SJCRH30 (cell line): ENCODE data around the gene TFEB. TPM values are rescaled to one million over a fixed set of nuclear protein-coding genes. Genes with fewer than 3 reads are reported as not detected.
A peak's percentile ranks its signal among the peaks of the same experiment; 100 is the strongest.

Source experiments
- DNase-seq, 2 experiments: peaks; one replicate each; pipeline ENCODE4 v3.0.0-alpha.2; 2015 to 2020
- H3K27ac ChIP-seq: fragments of 250-450 bp; sonication (Bioruptor Pico); 2 replicates; pipeline ENCODE4 v1.5.1; 2020; ENCODE audit warnings: mild to moderate bottlenecking, moderate library complexity
- H3K27me3 ChIP-seq: fragments of 250-450 bp; sonication (Bioruptor Pico); 2 replicates; pipeline ENCODE4 v1.5.1; 2020; ENCODE audit warnings: mild to moderate bottlenecking, moderate library complexity
- H3K36me3 ChIP-seq: fragments of 250-450 bp; sonication (Bioruptor Pico); 2 replicates; pipeline ENCODE4 v1.5.1; 2020; ENCODE audit warnings: mild to moderate bottlenecking, moderate library complexity
- H3K4me1 ChIP-seq: fragments of 250-450 bp; sonication (Bioruptor Pico); 2 replicates; pipeline ENCODE4 v1.5.1; 2020; ENCODE audit warnings: mild to moderate bottlenecking, moderate library complexity
- H3K4me3 ChIP-seq: fragments of 250-450 bp; sonication (Bioruptor Pico); 2 replicates; pipeline ENCODE4 v1.5.1; 2020; ENCODE audit warnings: mild to moderate bottlenecking, moderate library complexity
- H3K9me3 ChIP-seq: fragments of 250-450 bp; sonication (Bioruptor Pico); replicated peaks from 2 replicates; pipeline ENCODE4 v1.5.1; 2020; ENCODE audit warnings: mild to moderate bottlenecking, moderate library complexity
- total RNA-seq: library from RNA; depleted of rRNA; stranded (reverse); fragments of >200 nt; shearing (Covaris generic); gene quantifications from 2 replicates; pipeline ENCODE4 v1.2.3, GENCODE V29; 2014

TFEB gene
- total RNA-seq, 1 experiment from 2014 or later = 0.57 TPM

DNA sequence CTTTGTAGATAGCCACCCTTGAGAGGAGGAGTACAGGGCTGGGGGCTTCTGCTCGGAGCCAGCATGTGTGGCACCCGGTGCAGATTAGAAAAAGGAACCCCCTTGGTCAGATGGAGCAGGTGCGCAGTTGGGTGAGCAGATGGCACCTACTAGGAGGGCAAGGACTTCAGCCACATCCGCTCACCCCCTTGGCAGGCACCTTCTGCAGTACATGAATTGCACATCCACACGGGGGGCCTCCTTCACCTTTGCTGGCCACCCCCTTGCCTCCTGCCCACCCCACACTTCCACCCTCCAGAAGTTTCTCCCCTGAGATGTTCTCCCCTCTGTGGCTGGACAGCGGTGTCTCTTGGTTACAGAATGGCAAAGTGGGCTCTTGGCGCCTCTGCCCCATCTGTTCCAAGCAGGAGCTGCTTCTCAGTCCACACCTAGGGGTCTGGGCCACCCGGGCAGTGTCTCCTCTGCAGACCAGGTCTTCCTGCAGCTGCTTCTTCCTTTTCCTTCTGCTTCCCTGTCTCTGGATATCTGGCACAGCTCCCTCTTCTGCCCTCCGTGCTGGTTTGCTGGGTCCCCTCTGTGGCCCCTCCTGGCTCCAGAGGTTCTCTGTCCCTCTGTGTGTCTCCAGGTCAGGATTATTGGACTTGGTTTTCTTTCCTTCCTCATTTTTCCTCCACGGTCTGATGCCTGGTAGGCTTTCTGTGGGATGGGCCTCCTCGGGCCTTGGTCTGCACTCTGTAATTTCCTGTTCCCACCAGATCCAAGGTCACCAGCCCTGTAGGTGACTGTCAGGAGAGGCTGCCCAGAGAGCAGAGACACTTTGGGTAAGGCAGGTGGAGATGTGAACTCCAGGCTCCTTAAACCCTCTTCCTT is 93.1 kb downstream of the TFEB start:
- Histone ChIP-seq H3K36me3 (peaks cover 20% of the 10 kb centered on the region), H3K27me3 (no peaks in the 10 kb centered on the region), H3K9me3 (no peaks in the 10 kb centered on the region), H3K4me3 (no peak overlapping the region), H3K27ac (peak overlapping the region; percentile 92; the same call in 1 of the 2 replicates), H3K4me1 (peaks cover 69% of the 10 kb centered on the region)
- DNase-seq = no peak

DNA sequence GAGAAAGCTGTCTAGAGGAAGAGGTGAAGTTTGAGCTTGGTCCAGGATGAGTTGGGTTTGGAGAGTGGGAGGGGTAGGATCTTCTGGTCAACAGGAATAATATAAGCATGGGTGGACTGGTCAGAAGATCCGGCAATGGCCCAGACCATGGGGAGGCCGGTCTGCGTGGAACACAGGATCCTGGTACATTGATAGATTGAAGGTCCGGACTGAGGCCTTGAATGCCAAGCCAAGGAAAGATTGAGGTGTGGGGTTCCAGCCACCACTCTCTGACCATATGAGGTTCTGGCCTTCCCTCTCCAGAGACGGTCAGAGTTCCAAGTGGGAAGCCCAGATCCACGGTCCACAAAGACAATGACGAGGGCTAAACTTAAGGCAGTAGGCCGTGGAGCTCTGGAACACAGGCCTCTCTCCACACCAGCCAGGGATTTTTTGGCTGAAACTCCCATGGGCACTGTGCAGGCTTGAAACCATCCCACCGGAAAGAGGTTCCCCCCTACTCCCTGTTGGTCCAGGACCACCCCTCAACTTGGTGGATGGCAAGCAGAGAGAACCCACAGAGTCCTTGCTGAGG is 94.0 kb downstream of the TFEB start:
- no peaks in the 10 kb centered on the region for H3K9me3 ChIP-seq
- no peaks in the 10 kb centered on the region for H3K27me3 ChIP-seq
- peaks cover 65% of the 10 kb centered on the region for H3K4me1 ChIP-seq
- no peak overlapping the region for H3K4me3 ChIP-seq
- DNase-seq = no peak
- H3K27ac ChIP-seq = peak overlapping the region; percentile 92
- H3K36me3 ChIP-seq = peaks cover 13% of the 10 kb centered on the region

DNA sequence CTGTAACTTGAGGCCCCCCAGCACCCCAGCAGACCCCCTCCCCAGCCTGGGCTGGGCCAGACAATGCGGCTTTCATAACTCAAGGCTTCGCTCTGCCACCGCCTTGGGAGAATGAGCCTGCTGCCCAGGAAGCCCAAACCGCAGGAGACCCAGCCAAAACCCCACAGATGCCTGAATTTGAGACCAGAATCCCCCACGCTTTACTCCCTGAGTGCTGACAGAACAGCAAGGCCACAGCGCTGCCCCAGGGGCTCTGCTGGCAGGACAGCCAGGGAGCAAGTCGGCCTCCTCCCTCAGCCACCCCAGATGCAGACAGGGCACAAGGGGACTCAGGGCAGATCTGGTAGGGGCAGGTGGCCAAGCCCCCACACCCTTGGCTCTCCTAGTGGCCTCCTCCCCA is 95.0 kb downstream of the TFEB start:
- H3K9me3 ChIP-seq = no peaks in the 10 kb centered on the region
- H3K4me1 ChIP-seq = peaks cover 63% of the 10 kb centered on the region
- H3K27ac ChIP-seq = peak overlapping the region; percentile 92
- peak; percentile 94 to 97 for DNase-seq
- H3K27me3 ChIP-seq = no peaks in the 10 kb centered on the region
- H3K36me3 ChIP-seq = peaks cover 9% of the 10 kb centered on the region
- peak overlapping the region; percentile 88 for H3K4me3 ChIP-seq

DNA sequence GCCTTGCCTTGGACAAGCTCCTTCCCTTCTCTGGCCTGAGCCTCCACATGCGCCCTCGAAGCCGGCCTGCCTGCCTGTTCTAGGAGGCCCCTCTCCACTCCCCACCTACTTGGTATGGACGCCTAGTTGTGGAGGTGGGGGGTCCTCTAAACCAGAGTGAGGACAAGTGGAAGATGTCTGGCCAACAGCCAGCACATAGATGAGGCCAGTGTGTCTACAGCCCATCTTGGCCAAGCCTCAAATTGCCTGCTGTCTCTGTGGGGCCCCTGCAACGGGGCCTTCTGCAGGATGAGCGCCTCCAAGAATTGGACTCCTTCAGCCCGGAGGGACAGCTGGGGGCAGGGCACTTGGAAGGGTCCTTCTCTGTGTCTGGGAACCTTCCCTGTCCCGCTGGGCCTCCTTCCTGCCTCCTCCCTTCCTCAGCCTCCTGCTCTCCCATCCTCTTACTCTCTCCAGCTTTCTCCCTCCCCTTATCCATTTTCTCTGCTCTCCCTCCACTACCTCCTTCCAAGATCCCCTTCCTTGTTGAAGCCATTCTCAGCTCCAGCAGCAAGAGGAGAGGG is 95.5 kb downstream of the TFEB start:
- Histone ChIP-seq H3K9me3 (no peaks in the 10 kb centered on the region), H3K36me3 (peaks cover 9% of the 10 kb centered on the region), H3K4me1 (peaks cover 63% of the 10 kb centered on the region), H3K27ac (peak overlapping the region; percentile 92), H3K4me3 (peak overlapping the region; percentile 88), H3K27me3 (no peaks in the 10 kb centered on the region)
- peak; percentile 74 to 79 for DNase-seq

DNA sequence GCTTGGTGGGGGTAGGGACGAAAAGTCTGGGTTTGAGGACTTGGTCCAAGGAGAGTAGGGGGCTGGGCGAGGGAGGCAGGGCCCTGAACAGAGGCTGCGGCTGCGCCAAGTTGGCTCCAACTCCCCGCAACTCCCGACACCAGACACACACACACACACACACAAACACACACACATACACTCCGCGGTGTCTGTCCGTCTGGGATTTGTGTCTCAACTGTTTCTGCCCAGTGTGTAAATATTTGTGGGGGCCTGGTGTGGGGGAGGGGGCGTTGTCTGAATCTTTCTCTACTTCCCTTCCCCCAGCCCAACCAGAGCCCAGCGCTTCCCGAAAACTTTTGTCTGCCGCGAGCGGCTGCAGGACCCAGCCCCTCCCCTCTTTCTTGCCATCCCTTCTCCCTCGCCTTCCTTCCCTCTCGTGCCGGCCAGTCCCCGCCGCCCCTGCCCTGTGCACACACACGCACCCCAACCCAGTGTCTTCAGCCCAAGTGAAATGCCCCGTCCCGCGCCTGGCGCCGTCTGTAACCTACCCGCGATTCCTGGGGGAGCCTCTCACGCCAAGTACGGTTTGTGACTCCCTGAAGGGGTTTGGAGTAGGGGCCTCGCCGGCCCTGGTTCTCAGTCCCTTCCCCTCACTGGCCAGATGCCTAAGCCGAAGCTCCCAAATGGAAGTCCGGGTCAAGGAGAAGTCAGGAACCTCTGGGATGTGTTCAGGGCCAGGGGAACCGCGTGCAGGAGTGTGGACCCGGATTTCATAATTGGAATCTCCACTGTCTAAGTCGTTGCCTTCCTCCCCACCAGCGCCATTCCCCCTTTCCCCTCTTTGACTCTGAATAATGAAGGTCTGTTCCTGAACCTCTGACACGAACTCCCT is 96.2 kb downstream of the TFEB start:
- Histone ChIP-seq H3K36me3 (peaks cover 9% of the 10 kb centered on the region), H3K27ac (peak overlapping the region; percentile 92), H3K4me3 (peak overlapping the region; percentile 88), H3K9me3 (no peaks in the 10 kb centered on the region), H3K27me3 (no peaks in the 10 kb centered on the region), H3K4me1 (peaks cover 63% of the 10 kb centered on the region)
- DNase-seq = peak; percentile 78 to 79

DNA sequence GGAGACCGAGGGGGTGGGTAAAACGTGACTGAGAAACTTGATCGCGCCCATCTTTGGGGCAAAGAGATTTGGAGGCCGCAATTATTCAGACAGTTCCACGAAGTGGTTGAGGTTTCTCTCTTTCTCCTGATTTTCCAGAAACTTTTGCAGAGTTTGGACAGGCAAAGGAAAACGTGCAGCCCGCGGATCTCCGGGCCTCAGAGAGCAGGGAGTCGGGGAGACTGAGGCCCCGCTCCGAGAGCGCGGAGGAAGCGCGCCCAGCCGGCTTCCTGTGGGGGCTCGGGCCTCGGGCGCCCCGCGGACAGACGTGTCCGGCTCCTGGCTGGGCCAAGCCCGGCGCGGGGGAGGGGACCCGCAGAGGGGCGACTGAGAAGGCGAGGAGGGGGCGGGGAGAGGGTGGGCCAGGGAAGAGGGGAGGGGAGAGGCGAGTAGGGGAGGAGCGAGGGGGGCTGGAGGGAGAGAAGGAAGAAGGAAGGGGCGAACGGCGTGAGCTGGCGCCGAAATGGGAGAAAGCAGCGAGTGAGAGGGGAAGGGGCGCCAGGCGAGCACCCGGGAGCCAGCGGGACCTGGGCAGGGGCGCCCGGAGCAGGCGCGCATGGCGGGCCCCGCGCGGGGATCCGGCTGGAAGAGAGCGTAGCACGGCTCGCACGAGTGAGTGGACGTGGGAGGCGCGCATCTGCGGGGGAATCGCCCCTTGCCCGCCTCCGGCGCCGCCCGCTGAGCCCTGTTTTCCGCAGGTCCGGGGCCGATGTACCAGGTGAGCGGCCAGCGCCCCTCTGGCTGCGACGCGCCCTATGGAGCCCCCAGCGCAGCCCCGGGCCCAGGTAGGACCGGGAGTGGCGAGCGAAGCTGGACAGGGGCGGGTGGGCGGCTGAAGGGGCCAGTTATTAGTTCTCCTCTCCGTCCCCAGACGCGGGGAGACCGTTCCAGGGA is 97.1 kb downstream of the TFEB start, which contains the start of gene MDFI:
TSS of gene MDFI (plus strand) at position 467 of the 933 bp plus-strand sequence. CDS start at position 749, 282 bp downstream.
- H3K4me3 ChIP-seq = peak within 1 kb of the TSS; percentile 88
- peaks cover 9% of the 10 kb centered on the region for H3K36me3 ChIP-seq
- no peaks in the 10 kb centered on the region for H3K9me3 ChIP-seq
- H3K4me1 ChIP-seq = peaks cover 62% of the 10 kb centered on the region
- H3K27ac ChIP-seq = peak within 1 kb of the TSS; percentile 92
- no peaks in the 10 kb centered on the region for H3K27me3 ChIP-seq
- peak; percentile 83 to 84 for DNase-seq

DNA sequence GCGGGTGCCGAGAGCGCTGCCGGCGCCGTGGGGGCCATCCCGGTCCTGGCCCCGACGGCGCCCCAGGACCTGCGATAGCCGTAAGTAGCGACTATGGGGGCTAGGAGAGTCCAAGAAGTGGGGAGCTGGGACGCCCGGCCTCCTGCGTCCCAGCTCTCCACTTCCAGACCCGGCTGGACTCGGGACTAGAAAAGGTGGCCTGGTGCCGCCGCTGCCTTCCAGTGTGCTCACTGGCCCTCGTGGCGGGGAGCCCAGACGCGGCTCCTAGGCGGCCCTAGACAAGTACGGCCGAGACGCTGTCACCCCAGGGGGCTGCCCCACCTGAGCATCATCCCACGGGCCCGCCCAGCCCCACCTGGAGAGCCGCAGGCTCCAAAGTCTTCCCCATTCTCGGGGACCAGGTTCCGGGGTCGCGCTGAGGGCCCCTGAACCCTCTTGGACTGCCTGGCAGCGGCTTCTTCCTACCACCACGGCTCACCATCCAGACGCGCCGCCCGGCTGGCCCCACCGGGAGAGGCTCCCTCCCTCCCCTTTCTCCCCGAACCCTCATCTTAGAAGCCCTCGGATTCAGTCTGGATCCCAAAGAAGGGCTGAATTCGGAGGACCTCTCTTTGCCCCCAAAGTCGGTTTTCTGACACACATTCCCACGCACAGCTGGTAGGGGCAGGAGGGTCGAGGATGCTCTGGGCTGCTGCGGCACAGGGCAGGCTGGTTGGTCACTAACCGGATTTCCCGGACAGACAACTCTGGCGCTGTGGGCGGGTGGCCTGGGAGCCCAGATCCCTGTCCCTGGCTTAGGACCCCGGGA is 98.0 kb downstream of the TFEB start:
- Histone ChIP-seq H3K36me3 (peaks cover 9% of the 10 kb centered on the region), H3K4me1 (peaks cover 53% of the 10 kb centered on the region), H3K27me3 (no peaks in the 10 kb centered on the region), H3K9me3 (no peaks in the 10 kb centered on the region), H3K27ac (peak overlapping the region; percentile 92), H3K4me3 (peak overlapping the region; percentile 88)
- peak; percentile 42 to 55 for DNase-seq

DNA sequence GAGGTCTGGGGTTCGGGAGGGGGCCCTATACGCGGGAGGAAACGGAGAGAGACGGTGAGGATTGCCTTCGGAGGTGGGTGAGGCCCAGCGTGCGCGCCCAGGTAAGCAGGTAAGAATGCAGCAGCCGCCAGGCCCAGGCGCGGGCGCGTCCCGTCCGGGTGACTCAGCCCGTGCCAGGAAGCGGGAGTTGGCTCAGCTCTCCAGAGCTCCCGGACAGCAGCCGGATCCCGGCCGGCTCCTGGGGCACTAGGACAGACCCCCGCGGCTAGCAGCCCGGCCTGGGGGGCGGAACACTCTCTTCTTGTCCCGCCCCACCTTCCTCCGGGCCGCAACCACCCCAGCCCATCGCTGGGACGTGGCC is 98.6 kb downstream of the TFEB start:
- Histone ChIP-seq H3K27ac (peak overlapping the region; percentile 92), H3K9me3 (no peaks in the 10 kb centered on the region), H3K4me1 (peaks cover 48% of the 10 kb centered on the region), H3K27me3 (no peaks in the 10 kb centered on the region), H3K4me3 (peak overlapping the region; percentile 88), H3K36me3 (peaks cover 9% of the 10 kb centered on the region)
- DNase-seq = peak; percentile 52 to 60

DNA sequence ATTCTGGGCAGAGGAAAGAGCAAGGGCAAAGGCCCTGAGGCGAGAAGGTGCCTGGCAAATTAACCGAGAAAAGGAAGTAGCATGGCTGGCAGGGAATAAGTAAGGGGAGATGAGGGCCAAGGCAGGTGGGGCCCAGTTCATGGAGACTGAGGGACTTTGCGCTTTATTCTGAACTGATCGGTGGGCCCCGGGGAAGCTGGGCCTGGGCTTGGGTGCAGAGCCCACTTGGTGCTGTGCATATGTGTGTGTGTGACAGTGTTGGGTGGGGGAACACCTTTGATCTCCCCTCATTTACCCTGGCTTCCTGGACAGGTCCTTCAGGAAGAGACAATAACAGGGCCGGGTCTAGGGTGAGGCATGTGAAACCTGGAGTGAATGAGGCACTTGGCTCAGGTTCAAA is 100.0 kb downstream of the TFEB start:
- 0 out of 2 replicates have a peak, but pooled peaks cover 3% of the 10 kb centered on the region for H3K36me3 ChIP-seq
- H3K27me3 ChIP-seq = no peaks in the 10 kb centered on the region
- no peaks in the 10 kb centered on the region for H3K9me3 ChIP-seq
- no peak overlapping the region for H3K4me3 ChIP-seq
- H3K27ac ChIP-seq = peak overlapping the region; percentile 23; the same call in 1 of the 2 replicates
- no peak for DNase-seq
- H3K4me1 ChIP-seq = peaks cover 45% of the 10 kb centered on the region

DNA sequence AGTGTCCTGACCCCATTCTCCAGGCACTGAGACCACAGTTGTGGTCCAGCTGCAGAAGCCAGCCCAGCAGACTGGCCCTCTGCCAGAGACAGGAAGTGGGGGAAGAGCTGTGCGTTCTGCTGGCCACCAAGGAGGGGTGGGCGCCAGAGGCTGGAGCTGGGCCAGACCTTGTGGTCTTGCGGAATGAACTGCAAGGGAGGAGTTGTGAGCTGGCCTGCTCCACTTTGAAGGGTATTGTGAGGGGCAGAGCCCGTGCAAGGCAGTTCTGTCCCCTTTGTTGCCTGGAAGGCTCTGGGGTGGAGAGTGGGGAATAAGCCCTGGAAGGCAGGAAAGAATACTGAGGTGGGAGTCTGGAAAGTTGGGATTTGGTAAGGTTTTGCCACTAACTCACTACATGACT is 100.8 kb downstream of the TFEB start:
- H3K27ac ChIP-seq = peak overlapping the region; percentile 23; the same call in 1 of the 2 replicates
- H3K36me3 ChIP-seq = 0 out of 2 replicates have a peak, but pooled peaks cover 3% of the 10 kb centered on the region
- H3K4me3 ChIP-seq = no peak overlapping the region
- no peaks in the 10 kb centered on the region for H3K27me3 ChIP-seq
- peak; percentile 95 to 96 for DNase-seq
- no peaks in the 10 kb centered on the region for H3K9me3 ChIP-seq
- peaks cover 47% of the 10 kb centered on the region for H3K4me1 ChIP-seq
